ENCODE data around the gene ATG2A. TPM values are rescaled to one million over a fixed set of nuclear protein-coding genes. Genes with fewer than 3 reads are reported as not detected.

ATG2A gene
- total RNA-seq, 1 experiment from 2014 or later: 28.8 TPM

GRCh38 chr11:64898076-64898445 lies 18.9 kb downstream of the ATG2A start:
- peaks cover 20% of the 10 kb centered on the region for H3K4me1 ChIP-seq (ENCODE audit: control insufficient read depth, insufficient read depth, low read length)
- H3K27me3 ChIP-seq (ENCODE audit: control insufficient read depth, insufficient read depth, low read length): no peaks in the 10 kb centered on the region
- H3K4me3 ChIP-seq (ENCODE audit: low read depth in 2 of 2, low read length in 2 of 2): no peak overlapping the region
- DNase-seq (ENCODE audit: low read depth, low spot score) (no peak), ATAC-seq (no peak)
- BruUV-seq (replicated peaks): no TSS peak
- TF ChIP-seq CTCF (IDR thresholded peaks at IDR 0.05): no peak
- no peak for TF ChIP-seq SIN3A (IDR thresholded peaks at IDR 0.05; ENCODE audit: borderline replicate concordance, insufficient read depth, low read depth, low read length)
- TF ChIP-seq REST (IDR thresholded peaks at IDR 0.05; ENCODE audit: insufficient read depth in 1 of 2, low read depth in 2 of 2, low read length in 1 of 2): no peak
- TF ChIP-seq TCF7L2 (IDR thresholded peaks at IDR 0.05; ENCODE audit: low read depth, low read length): no peak
- TF ChIP-seq POLR2AphosphoS5 (IDR thresholded peaks at IDR 0.05; ENCODE audit: low read depth, low read length): no peak
- H3K9me3 ChIP-seq (ENCODE audit: control insufficient read depth, insufficient read depth, low read depth, low read length): no peaks in the 10 kb centered on the region
- CTCF ChIA-PET: interaction anchor here (0.8 kb wide), 1 partner anchor 10 kb away, joined by 3 read pairs; no protein-coding TSS in a partner anchor
- H3K36me3 ChIP-seq (ENCODE audit: control insufficient read depth, insufficient read depth, low read length): no peaks in the 10 kb centered on the region; the same call in 1 of the 2 replicates
- intact Hi-C loops (cut with micrococcal nuclease; ENCODE audit: unreplicated experiment): no loop called here
- POLR2A ChIA-PET: no interaction called here
- in situ Hi-C loops (cut with HindIII; ENCODE audit: low pct_unique_long_range_greater_than_20kb, low sequenced_read_pairs): no loop called here
- no peak overlapping the region for H3K27ac ChIP-seq (ENCODE audit: low read length)

GRCh38 chr11:64897381-64898075 lies 19.5 kb downstream of the ATG2A start:
- ChIA-PET POLR2A (no interaction called here), CTCF (interaction anchor here (0.7 kb wide), 2 partner anchors 9 to 15 kb away, joined by 3 to 13 read pairs; no protein-coding TSS in a partner anchor)
- in situ Hi-C loops (cut with HindIII; ENCODE audit: low pct_unique_long_range_greater_than_20kb, low sequenced_read_pairs) (no loop called here), intact Hi-C loops (cut with micrococcal nuclease; ENCODE audit: unreplicated experiment) (no loop called here)
- H3K9me3 ChIP-seq (ENCODE audit: control insufficient read depth, insufficient read depth, low read depth, low read length): no peaks in the 10 kb centered on the region
- no TSS peak for BruUV-seq (replicated peaks)
- no peak overlapping the region for H3K4me3 ChIP-seq (ENCODE audit: low read depth in 2 of 2, low read length in 2 of 2)
- peaks cover 20% of the 10 kb centered on the region for H3K4me1 ChIP-seq (ENCODE audit: control insufficient read depth, insufficient read depth, low read length)
- no peaks in the 10 kb centered on the region; the same call in 1 of the 2 replicates for H3K36me3 ChIP-seq (ENCODE audit: control insufficient read depth, insufficient read depth, low read length)
- H3K27ac ChIP-seq (ENCODE audit: low read length): no peak overlapping the region
- no peak for TF ChIP-seq CTCF (IDR thresholded peaks at IDR 0.05)
- no peak for TF ChIP-seq TCF7L2 (IDR thresholded peaks at IDR 0.05; ENCODE audit: low read depth, low read length)
- no peak for ATAC-seq
- no peaks in the 10 kb centered on the region for H3K27me3 ChIP-seq (ENCODE audit: control insufficient read depth, insufficient read depth, low read length)
- no peak for DNase-seq (ENCODE audit: low read depth, low spot score)

All from Panc1 (cell line).